Subcutaneous abdominal adipose tissue (tissue), 5 donors: Measurements from ENCODE around the gene NTM.

Experiments
- H3K27ac ChIP-seq: one replicate; pipeline ENCODE4 v1.7.0; 2013; ENCODE audit warnings: low read depth, mild to moderate bottlenecking, inconsistent platforms, low read length, moderate library complexity
- H3K27me3 ChIP-seq, 5 donors: one replicate each; pipeline ENCODE4 v1.7.0; 2013; ENCODE audit warnings: low read length in 5 of 5, inconsistent platforms in 1 of 5; ENCODE audit not compliant: control insufficient read depth in 5 of 5, insufficient read depth in 4 of 5
- H3K36me3 ChIP-seq, 5 donors: one replicate each; pipeline ENCODE4 v1.7.0; 2013; ENCODE audit warnings: low read length in 5 of 5; ENCODE audit not compliant: control insufficient read depth in 5 of 5, insufficient read depth in 5 of 5
- H3K4me1 ChIP-seq, 5 donors: one replicate each; pipeline ENCODE4 v1.7.0; 2013; ENCODE audit warnings: low read length in 5 of 5, mild to moderate bottlenecking in 3 of 5, moderate library complexity in 1 of 5; ENCODE audit not compliant: control insufficient read depth in 5 of 5, insufficient read depth in 5 of 5
- H3K4me3 ChIP-seq, 5 donors: one replicate each; pipeline ENCODE4 v1.7.0; 2013; ENCODE audit warnings: low read length in 5 of 5, low read depth in 1 of 5
- H3K9ac ChIP-seq, 5 donors: one replicate each; pipeline ENCODE4 v1.7.0; 2013; ENCODE audit warnings: low read length in 5 of 5, mild to moderate bottlenecking in 4 of 5, moderate library complexity in 3 of 5
- H3K9me3 ChIP-seq, 5 donors: one replicate each; pipeline ENCODE4 v1.7.0; 2013; ENCODE audit warnings: low read length in 5 of 5; ENCODE audit not compliant: control insufficient read depth in 5 of 5
- donor health status: healthy.
- donor health status: healthy.
- donor health status: healthy.
- donor health status: healthy.
- donor health status: healthy.

NTM gene

DNA sequence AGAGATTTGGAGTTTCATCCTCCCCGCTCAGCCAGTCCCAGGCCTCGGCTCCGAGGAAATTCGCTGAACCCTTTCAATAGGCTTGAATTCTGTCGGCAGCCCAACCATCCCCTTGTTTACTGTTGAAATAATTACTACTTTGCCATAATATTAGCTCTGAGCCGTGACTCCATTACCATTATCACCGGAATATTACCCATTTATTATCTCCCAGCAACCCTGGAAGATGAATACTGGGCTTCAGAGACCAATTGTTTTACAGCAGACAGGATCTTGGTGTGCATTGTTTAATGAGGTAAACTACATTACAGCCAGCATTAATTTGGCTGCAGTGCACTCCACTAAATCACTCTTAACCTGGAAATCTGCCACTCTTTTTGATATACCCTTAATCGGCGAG is 867.4 kb downstream of the NTM start:
- no peak overlapping the region for H3K4me3 ChIP-seq

DNA sequence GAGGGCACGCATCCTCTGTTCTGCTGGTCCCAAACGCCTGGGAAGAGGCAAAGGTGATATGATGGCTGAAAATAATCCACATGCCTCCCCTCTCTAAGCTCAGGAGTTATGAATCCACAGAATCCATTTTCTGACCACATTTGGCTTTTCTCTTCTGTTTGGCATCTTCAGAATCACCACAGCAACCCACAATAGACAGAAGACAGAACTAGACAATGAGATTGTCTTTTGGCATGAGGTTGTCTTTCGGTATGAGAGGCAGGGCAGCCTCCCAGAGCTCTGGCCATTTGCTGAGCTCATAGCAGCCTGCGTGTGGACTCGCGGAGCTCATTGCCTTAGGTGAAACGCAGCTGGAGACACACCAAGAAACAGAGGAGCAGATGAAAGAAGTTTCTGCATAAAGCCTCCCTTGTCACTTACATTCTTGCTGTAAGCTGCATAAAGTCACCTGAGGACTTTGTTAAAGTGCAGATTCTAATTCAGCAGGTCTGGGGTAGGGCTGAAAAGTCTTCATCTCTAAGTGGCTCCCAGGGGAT is 868.0 kb downstream of the NTM start:
- Histone ChIP-seq H3K36me3 (no peaks in the 10 kb centered on the region), H3K27ac (no peak overlapping the region), H3K9ac (no peak overlapping the region)

More for the DNA sequence above, 867.4 kb downstream of the NTM start:
- Histone ChIP-seq H3K9ac (no peak overlapping the region), H3K27ac (no peak overlapping the region), H3K27me3 (no peaks in the 10 kb centered on the region), H3K9me3 (no peaks in the 10 kb centered on the region), H3K36me3 (no peaks in the 10 kb centered on the region), H3K4me1 (no peaks in the 10 kb centered on the region)

DNA sequence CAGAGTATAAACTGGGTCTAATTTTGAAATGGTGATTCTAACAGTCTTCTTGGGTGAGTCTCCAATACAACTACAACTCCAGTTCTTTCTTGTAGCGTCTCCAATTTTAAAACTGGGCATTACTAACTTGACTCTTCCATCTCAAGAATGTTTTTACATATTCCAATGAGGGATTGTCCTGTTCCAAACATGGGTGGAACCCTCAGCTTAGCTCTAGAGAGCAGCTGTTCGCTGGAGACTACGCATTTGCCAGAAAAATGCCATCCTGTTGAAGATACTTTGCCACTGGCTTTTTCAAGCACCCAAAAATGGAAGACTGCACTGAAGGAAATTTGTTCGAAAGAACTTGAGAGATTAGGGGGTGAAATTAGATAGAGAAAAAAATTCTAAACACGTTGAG is 870.0 kb downstream of the NTM start:
- Histone ChIP-seq H3K4me3 (no peak overlapping the region), H3K9ac (no peak overlapping the region), H3K9me3 (no peaks in the 10 kb centered on the region), H3K4me1 (peaks cover 0 to 6% (median 3%) of the 10 kb centered on the region in 5 donors), H3K27me3 (no peaks in the 10 kb centered on the region), H3K36me3 (no peaks in the 10 kb centered on the region), H3K27ac (no peak overlapping the region)

More for the DNA sequence above, 868.0 kb downstream of the NTM start:
- no peaks in the 10 kb centered on the region for H3K4me1 ChIP-seq
- H3K27me3 ChIP-seq, result no peaks in the 10 kb centered on the region
- H3K9me3 ChIP-seq, result no peaks in the 10 kb centered on the region
- no peak overlapping the region for H3K4me3 ChIP-seq

DNA sequence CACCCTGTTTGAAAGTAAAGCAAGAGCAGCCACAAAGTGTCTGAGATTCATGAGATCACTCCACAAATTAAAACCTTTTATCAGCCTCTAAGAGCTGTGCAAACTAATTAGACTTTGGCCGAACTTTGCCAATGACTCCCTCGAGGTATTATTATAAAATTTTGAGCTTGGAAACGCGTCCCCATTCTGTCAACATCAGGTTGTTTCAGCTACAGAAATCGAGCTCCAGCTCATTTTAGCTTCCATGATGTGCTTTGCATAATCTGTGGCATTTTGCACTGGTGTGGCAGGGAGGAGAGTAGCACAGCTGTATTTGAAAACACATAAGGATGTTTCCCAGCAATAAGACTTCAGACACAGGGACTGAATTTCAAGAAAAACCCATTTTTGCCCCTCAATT is 872.2 kb downstream of the NTM start:
- no peaks in the 10 kb centered on the region for H3K27me3 ChIP-seq
- H3K27ac ChIP-seq, result no peak overlapping the region
- H3K9me3 ChIP-seq, result no peaks in the 10 kb centered on the region
- H3K9ac ChIP-seq, result no peak overlapping the region
- H3K4me3 ChIP-seq, result no peak overlapping the region
- peaks cover 0 to 12% (median 5%) of the 10 kb centered on the region in 5 donors for H3K4me1 ChIP-seq
- no peaks in the 10 kb centered on the region for H3K36me3 ChIP-seq

DNA sequence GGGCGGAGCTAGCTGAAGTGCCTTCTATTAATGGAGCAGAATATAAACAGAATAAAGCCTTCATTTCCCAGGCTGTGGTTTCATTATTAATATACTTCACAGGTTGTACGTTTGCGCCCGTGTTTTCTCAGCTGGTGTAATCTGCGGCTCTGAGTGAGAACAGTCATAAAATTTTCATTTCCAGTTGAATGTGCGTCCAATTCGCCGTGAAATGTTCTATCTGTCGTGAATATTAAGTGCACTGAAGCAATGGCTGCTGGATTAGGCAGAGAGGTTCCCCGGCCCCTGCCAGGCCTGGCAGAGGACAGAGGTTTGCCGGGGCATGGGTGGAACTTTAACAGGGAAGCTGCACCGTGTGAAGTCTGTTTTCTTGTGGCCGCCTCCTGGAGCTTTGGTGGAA is 874.4 kb downstream of the NTM start:
- no peaks in the 10 kb centered on the region for H3K27me3 ChIP-seq
- no peak overlapping the region for H3K4me3 ChIP-seq
- H3K4me1 ChIP-seq, result peaks cover 0 to 12% (median 5%) of the 10 kb centered on the region in 5 donors
- H3K9ac ChIP-seq, result no peak overlapping the region
- H3K9me3 ChIP-seq, result no peaks in the 10 kb centered on the region
- H3K36me3 ChIP-seq, result no peaks in the 10 kb centered on the region
- no peak overlapping the region for H3K27ac ChIP-seq

DNA sequence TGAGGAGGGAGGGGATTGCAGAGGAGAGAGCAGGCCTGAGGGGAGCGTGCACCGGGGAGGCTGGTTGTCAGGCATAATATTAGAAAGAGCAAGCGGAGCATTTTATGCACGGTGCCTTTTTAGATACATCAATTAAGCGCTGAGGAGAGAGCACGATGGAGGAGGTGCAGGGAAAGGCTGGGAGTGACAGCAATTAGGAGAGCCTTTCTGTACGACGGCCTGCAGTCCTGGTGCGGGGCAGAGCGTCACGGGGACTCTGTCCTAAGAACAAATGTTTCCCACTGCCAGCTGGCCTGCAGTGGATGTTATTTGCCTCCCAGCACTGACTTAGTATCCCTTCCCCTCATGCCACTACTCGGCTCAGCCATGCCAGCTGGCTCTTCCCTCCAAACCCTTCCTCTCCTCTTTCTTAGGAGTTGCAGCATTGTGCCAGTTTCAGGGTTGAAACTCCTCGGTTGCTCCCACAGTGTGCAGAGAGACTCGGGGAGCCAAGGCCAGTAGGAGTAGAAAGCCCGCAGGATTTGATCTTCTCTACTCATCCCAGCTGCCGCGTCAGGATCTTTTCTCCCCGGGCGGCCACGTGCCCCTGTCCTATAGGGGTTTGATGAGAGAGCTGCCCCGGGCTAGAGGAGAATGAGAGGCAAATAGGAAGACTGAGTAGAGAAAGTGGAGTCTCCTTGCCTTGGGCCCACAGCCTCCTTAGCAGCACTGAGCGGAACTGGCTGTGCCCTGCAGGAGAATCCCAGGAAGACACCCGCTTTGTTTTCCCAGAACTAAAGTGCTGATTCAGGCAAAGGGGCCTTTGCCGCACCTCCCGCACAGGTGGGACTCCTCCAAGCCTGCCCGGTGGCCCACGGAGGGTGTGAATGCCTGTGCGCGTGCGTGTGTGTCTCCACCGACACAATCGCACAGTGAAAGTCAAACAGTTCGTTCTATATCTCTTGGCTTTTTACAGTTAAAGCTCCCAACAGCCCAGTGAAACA is 875.3 kb downstream of the NTM start:
- peaks cover 0 to 12% (median 5%) of the 10 kb centered on the region in 5 donors for H3K4me1 ChIP-seq
- no peaks in the 10 kb centered on the region for H3K36me3 ChIP-seq
- H3K9ac ChIP-seq, result no peak overlapping the region
- H3K27me3 ChIP-seq, result no peaks in the 10 kb centered on the region
- H3K27ac ChIP-seq, result no peak overlapping the region
- H3K9me3 ChIP-seq, result no peaks in the 10 kb centered on the region
- no peak overlapping the region for H3K4me3 ChIP-seq

DNA sequence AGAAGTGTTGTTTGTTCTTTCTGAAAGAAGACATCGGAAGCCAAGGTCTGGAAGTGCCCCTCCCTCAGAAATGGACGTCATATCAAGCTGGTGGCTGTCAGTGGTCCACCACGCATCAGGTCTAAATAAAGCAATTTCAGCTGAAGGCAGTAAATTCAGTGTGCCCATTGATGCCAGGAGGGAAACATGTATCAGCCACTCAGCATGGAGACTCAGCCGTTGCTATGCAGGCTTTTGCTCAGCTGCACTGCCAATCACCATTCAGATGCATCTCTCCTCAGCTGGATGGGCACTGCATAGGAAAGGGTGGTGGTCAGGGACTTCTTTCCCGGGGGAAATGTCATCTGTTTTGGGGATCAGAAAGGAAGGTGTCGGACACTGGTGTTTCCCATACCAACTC is 878.2 kb downstream of the NTM start:
- no peak overlapping the region for H3K4me3 ChIP-seq
- peaks cover 0 to 12% (median 5%) of the 10 kb centered on the region in 5 donors for H3K4me1 ChIP-seq
- no peaks in the 10 kb centered on the region for H3K27me3 ChIP-seq
- peaks cover 0 to 4% (median 0%) of the 10 kb centered on the region in 5 donors for H3K9me3 ChIP-seq
- no peak overlapping the region for H3K27ac ChIP-seq
- H3K9ac ChIP-seq, result no peak overlapping the region
- H3K36me3 ChIP-seq, result no peaks in the 10 kb centered on the region

DNA sequence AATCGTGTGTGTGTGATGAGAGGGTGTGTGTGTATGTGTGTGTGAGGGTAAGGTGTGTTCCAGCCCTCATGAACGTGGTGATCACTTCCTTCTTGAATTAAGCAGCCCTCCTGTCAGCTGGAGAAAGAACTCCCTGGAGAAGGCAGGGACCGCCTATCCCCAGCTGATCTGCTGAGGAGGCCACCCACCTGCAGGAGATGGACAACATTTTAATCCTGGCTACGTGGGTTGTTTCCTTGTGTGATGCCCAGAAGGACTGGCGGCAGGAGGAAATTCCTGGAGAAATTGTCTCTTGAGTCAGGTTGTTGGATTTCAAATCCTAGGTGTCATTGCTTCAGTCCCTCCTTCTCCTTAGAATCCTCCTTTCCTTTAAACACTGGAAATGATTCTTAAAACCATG is 878.8 kb downstream of the NTM start:
- H3K4me1 ChIP-seq, result peaks cover 0 to 12% (median 5%) of the 10 kb centered on the region in 5 donors
- no peaks in the 10 kb centered on the region for H3K36me3 ChIP-seq
- H3K27me3 ChIP-seq, result no peaks in the 10 kb centered on the region
- H3K4me3 ChIP-seq, result no peak overlapping the region
- no peak overlapping the region for H3K27ac ChIP-seq
- no peak overlapping the region for H3K9ac ChIP-seq
- H3K9me3 ChIP-seq, result peaks cover 0 to 4% (median 0%) of the 10 kb centered on the region in 5 donors

DNA sequence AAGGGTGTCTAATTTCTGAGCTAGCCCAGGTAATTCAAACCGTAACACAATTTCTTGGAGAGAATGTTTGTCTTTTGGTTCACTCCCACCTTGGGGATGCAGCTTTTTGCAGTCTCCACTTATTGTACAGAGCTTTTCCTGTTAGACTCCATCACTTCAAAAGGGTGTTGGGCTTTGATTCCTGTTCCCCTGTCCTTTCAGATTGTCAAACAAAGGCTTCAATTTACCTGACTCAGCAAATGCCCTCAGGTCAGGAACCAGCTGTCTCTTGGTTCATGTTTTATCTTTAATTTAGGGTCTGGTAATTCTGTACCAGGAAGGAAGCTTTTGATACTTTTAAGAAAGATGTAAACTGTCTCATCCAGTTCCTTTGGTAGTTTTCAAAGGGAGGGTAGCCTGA is 880.6 kb downstream of the NTM start:
- Histone ChIP-seq H3K27me3 (no peaks in the 10 kb centered on the region), H3K9me3 (peaks cover 0 to 4% (median 0%) of the 10 kb centered on the region in 5 donors), H3K36me3 (no peaks in the 10 kb centered on the region), H3K4me3 (no peak overlapping the region), H3K27ac (no peak overlapping the region), H3K9ac (no peak overlapping the region), H3K4me1 (no peaks in the 10 kb centered on the region)
